Dendritic cell treated with granulocyte-macrophage colony-stimulating factor and Interleukin-4, amounts not matched to agents 40 ng/mL and 50 ng/mL, for 4 days (primary cell): Measurements from ENCODE around the gene LGR6.

ENCODE experiments used
- H3K27ac Mint-ChIP-seq: one replicate; pipeline ENCODE4 v1.8.0; 2022; ENCODE audit warnings: mild to moderate bottlenecking, mixed read lengths
- H3K27me3 Mint-ChIP-seq: one replicate; pipeline ENCODE4 v1.8.0; 2022; ENCODE audit warnings: mild to moderate bottlenecking, mixed read lengths
- H3K36me3 Mint-ChIP-seq: one replicate; pipeline ENCODE4 v1.8.0; 2022; ENCODE audit warnings: low read depth, mixed read lengths
- H3K4me1 Mint-ChIP-seq: one replicate; pipeline ENCODE4 v1.8.0; 2022; ENCODE audit warnings: low read depth, mixed read lengths
- H3K4me3 Mint-ChIP-seq: one replicate; pipeline ENCODE4 v1.8.0; 2022; ENCODE audit warnings: mild to moderate bottlenecking, moderate library complexity, mixed read lengths
- H3K9me3 Mint-ChIP-seq: one replicate; pipeline ENCODE4 v1.8.0; 2022; ENCODE audit warnings: mixed read lengths
- intact Hi-C: fragments of 100-400 bp; cut with micrococcal nuclease; formaldehyde crosslinking; loops from one replicate; pipeline ENCODE4 v1.15.0; 2022

The LGR6 gene

DNA sequence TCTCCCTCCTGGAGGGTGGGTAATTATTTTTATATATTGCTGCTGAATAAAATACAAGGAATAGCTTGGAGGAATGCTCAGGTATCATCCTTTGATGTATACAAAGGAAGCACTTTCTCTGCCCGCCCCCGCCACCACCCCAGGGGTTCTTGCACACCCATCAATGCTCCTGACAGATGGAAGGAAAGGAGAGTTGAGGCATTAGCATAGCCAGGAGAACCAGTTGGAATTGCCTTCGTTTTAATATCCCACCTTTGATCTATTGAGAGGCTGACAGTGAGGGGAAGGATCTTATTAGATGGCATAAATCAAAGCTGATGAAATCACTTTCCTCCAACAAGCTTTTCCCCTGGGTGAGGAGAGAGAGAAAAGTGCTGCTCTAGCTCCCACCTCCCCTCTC, 71.1 kb downstream of the LGR6 start:
- no peaks in the 10 kb centered on the region for H3K4me1 Mint-ChIP-seq
- no peak overlapping the region for H3K27ac Mint-ChIP-seq
- peaks cover 50% of the 10 kb centered on the region for H3K27me3 Mint-ChIP-seq
- no peaks in the 10 kb centered on the region for H3K36me3 Mint-ChIP-seq
- intact Hi-C loops: no loop called here
- H3K9me3 Mint-ChIP-seq: no peaks in the 10 kb centered on the region
- no peak overlapping the region for H3K4me3 Mint-ChIP-seq

DNA sequence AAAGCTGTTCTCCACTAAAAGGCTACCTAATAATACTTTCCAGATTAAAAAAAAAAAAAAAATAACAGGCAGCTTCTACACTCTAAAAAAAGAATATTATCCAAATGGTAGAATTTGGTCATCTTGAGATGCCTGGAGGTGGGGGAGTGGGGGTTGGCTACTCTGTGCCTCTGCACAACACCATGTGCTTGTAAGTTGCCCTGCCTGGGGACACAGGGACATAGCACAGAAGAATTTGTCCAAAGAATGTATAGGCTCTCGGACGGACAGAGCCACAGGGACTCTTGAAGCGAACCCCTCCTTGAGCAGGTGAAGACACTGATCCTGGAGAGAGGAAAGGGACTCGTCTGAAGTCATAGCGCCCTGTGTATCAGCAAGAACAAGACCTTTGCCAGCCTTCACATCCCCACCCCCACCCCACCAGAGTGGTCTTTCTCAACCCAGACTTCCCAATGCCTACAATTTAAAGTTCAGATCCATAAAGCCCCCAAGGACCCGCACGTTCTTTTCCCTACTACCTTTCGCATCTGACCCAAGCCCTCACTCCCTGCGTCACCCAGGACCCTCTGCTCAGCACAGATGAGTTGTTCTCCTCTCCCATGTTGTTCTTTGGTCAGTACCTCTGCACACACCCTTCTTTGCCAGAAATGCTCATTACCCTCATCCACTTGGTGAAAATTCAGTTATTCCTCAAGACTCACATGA, 72.6 kb downstream of the LGR6 start:
- no peak overlapping the region for H3K4me3 Mint-ChIP-seq
- no peak overlapping the region for H3K27ac Mint-ChIP-seq
- no peaks in the 10 kb centered on the region for H3K36me3 Mint-ChIP-seq
- H3K9me3 Mint-ChIP-seq: no peaks in the 10 kb centered on the region
- no peaks in the 10 kb centered on the region for H3K4me1 Mint-ChIP-seq
- intact Hi-C loops: no loop called here
- peaks cover 50% of the 10 kb centered on the region for H3K27me3 Mint-ChIP-seq

DNA sequence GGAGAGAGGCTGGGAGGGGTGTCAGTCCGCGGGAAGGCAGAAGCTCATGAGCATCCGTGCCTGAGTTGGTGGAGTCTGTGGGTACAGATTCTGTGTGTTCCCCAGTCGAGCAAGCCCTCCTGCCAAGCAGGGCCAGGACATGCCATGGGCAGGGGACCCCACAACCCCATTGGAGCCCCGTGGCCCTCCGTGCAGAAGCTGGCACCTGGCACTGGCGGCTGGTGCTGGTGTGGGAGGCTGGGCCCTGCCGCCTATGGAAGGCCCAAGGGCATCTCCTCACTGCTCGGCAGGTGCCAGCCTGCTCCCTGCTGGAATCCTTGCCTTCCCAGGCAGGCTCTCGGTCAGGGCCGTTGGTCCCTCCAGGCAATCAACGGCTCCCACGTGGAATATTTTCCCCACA, 74.4 kb downstream of the LGR6 start:
- Mint-ChIP-seq H3K4me1 (no peaks in the 10 kb centered on the region), H3K27ac (no peak overlapping the region), H3K9me3 (no peaks in the 10 kb centered on the region), H3K36me3 (no peaks in the 10 kb centered on the region), H3K27me3 (peaks cover 51% of the 10 kb centered on the region), H3K4me3 (no peak overlapping the region)
- intact Hi-C loops: no loop called here

DNA sequence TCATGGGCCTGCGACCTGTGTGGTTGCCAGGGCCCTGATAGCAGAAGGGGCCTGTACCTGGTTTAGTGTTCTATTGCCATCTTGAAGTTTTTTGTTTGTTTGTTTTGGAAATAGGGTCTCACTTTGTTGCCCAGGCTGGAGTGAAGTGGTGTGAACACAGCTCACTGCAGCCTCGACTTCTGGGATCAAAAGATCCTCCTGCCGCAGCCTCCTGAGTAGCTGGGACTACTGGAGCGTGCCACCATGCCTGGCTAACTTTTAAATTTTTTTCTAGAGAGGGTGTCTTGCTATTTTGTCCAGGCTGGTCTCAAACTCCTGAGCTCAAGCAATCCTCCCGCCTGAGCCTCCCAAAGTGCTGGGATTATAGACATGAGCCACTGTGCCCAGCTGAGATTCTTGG, 75.2 kb downstream of the LGR6 start:
- H3K27ac Mint-ChIP-seq: no peak overlapping the region
- peaks cover 45% of the 10 kb centered on the region for H3K27me3 Mint-ChIP-seq
- no peaks in the 10 kb centered on the region for H3K4me1 Mint-ChIP-seq
- no peaks in the 10 kb centered on the region for H3K36me3 Mint-ChIP-seq
- no peaks in the 10 kb centered on the region for H3K9me3 Mint-ChIP-seq
- intact Hi-C loops: no loop called here
- no peak overlapping the region for H3K4me3 Mint-ChIP-seq

DNA sequence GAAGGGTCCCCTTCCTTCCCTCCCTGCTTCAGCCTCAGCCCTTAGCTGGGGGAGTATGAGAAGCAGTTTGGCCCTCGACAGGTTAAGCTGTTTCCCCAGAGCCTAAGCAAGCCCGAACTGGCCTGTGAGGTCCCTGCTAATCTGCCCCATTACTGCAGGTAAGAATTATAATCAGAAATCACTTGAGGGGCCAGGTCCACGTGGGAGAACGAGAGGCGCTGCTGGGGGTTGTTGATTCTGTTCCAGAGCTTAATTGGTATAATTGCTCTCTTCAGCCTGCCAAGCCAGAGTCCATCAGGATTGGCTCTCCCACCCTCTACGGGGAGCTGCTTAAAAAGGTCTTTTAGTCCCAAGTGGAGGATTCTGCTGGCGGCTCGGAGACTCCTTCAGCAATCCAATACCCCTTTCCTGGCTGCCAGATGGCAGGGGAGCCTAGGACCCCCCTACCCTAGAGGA, 77.3 kb downstream of the LGR6 start:
- Mint-ChIP-seq H3K36me3 (no peaks in the 10 kb centered on the region), H3K4me1 (no peaks in the 10 kb centered on the region), H3K27me3 (peaks cover 29% of the 10 kb centered on the region), H3K4me3 (no peak overlapping the region), H3K9me3 (no peaks in the 10 kb centered on the region), H3K27ac (no peak overlapping the region)
- intact Hi-C loops: no loop called here

DNA sequence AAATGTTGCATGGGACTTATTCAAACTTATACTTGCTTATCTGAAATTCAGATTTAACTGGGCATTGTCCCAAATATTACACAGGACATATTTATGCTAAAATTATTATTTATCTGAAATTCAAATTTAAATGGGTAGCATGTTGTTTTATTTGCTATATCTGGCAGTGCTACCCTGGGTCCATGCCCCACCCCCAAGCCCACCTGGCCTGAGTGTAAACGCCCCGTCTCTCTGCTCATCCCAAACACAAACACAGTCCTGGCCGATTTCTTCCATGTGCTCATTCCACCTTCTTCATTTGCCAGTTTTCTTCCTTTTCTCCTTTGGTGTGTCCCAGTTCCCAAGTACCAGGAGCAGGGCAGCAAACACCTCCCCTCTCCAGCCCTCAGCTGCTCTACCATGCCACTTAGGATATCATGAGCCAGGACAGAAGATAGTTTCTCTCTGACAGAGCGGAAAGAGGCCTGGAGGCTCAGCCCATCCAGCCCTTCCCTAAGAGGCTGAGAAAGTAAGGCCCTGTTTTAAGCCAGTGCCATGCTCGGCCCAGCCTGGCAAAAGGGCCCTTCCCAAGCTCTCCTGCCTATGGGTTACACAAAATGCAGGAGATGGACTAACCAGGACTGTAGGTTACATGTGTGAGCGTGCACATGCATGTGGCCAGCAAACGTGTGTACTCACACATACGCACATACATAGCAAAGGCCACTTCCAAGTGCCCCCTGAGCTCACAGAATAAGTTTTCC, 78.7 kb downstream of the LGR6 start:
- Mint-ChIP-seq H3K4me3 (no peak overlapping the region), H3K27ac (no peak overlapping the region), H3K4me1 (no peaks in the 10 kb centered on the region), H3K36me3 (no peaks in the 10 kb centered on the region), H3K9me3 (no peaks in the 10 kb centered on the region), H3K27me3 (peaks cover 22% of the 10 kb centered on the region)
- intact Hi-C loops: no loop called here

DNA sequence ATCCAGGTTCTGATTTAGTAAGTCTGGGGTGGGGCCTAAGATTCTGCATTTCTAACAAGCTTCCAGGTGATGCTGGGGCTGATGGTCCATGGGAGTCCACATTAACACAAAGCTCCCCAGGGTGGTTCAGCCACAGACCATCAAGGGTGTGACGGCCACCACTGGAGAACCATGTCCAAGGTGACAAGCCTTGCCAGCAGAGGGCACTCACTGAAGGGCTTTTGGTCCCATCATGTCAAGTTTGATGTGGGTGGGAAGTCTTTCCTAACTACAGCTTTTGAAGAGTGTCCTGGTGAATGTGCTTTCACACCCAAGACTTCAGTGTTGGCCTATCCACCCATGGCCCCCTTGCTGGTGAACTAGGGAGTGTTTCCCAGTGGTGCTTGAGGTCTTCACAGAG, 81.0 kb downstream of the LGR6 start:
- Mint-ChIP-seq H3K9me3 (no peaks in the 10 kb centered on the region), H3K4me3 (no peak overlapping the region), H3K27me3 (peaks cover 18% of the 10 kb centered on the region), H3K4me1 (no peaks in the 10 kb centered on the region), H3K27ac (no peak overlapping the region), H3K36me3 (no peaks in the 10 kb centered on the region)
- intact Hi-C loops: loop anchor here (1.0 kb wide), 1 partner anchor 445 kb away; no protein-coding TSS in a partner anchor

DNA sequence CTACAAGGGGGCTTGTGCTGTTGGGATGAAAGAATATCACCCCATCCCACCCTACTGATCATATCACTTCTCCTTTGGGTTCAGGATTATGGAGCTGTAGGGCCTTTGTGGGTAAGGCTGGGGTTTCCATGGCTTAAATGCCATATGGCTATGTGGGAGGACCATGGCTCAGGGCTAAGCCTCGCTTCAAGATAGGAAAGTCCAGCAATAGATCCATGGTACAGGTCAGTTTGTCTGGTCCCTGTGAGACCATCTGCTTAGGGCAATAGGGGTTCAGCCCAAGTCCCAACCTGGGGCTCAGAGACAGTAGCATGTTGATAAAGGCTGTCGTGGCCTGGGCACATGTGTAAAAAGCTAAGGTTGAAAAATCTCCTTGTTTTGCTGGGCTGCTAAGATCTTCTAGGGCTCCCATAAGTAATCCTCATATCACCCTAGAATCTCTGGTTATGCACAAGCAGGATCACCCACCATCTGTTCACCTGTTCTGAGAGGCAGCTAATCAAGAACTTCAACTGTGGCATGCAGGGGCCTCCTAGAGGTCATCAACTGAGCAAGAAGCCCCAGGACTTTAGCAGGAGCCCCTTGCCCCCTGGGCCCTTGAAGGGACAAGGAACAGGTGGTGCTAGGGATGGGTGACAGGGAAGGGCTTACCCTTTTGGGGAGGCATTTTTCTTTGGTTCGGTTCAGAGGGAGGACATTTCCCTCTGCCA, 81.6 kb downstream of the LGR6 start:
- H3K4me1 Mint-ChIP-seq: no peaks in the 10 kb centered on the region
- no peaks in the 10 kb centered on the region for H3K9me3 Mint-ChIP-seq
- H3K36me3 Mint-ChIP-seq: no peaks in the 10 kb centered on the region
- no peak overlapping the region for H3K4me3 Mint-ChIP-seq
- no peak overlapping the region for H3K27ac Mint-ChIP-seq
- peaks cover 22% of the 10 kb centered on the region for H3K27me3 Mint-ChIP-seq
- intact Hi-C loops: no loop called here

DNA sequence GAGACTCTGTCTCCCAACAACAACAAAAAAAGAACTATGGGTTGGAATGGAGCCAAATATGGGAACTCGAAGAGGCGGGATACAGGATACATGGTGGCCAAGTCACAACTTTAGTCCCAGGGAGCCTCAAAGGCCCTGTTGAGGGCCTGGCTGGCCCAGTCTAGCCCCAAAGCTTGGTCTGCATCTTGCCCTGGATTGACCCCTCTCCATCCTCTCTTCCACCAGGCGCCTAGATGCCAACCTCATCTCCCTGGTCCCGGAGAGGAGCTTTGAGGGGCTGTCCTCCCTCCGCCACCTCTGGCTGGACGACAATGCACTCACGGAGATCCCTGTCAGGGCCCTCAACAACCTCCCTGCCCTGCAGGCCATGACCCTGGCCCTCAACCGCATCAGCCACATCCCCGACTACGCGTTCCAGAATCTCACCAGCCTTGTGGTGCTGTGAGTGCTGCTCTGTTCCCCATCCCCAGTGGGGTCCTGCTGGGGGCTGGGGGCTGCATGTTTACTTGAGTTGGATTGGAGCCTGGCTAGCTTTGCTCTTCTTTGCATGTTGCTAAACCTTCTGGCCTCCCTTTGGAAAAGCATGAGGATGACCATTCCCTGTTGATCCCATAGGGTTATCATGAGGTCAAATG, 82.6 kb downstream of the LGR6 start:
- Mint-ChIP-seq H3K4me1 (no peaks in the 10 kb centered on the region), H3K4me3 (no peak overlapping the region), H3K27me3 (peaks cover 23% of the 10 kb centered on the region), H3K36me3 (no peaks in the 10 kb centered on the region), H3K27ac (no peak overlapping the region), H3K9me3 (no peaks in the 10 kb centered on the region)
- intact Hi-C loops: no loop called here

DNA sequence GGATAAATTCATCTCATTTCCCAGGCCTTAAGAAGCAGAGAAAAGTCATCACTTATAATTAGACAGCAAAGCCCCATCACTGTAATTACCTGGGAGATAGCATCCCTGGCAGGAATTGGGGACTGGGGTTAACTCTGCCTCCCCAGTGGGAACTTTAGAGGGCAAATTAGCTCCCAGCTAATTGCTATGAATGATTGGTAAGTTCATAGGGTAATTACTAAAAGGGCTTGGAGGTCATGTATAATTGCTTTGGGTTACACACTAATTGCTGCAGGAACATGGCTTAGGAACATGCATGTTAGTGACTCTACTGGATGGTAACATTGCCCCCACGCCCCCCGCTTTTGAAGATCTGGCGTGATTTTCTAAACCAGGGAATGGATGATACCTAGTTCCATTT, 83.3 kb downstream of the LGR6 start:
- intact Hi-C loops: no loop called here
- Mint-ChIP-seq H3K4me3 (no peak overlapping the region), H3K9me3 (no peaks in the 10 kb centered on the region), H3K36me3 (no peaks in the 10 kb centered on the region), H3K27me3 (peaks cover 27% of the 10 kb centered on the region), H3K4me1 (no peaks in the 10 kb centered on the region), H3K27ac (no peak overlapping the region)

DNA sequence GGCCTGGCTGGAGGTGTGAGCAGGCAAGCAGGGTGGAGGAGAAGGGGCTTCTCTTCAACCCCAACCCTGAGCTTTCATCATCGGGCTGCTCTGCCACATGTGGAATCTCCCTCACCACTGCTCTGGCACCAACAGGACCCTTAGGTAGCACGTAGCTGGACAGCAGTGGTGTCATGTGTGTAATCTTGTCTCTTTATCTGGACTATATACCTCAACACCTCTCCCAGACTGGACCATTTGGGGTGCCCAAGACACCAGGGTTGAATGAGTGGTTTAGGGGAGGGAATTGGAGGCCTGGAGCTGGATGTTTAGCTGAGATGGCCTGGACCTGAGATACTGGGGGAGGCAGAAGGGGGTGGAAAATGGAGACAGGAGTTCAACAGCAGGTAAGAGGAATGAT, 85.2 kb downstream of the LGR6 start:
- H3K27ac Mint-ChIP-seq: no peak overlapping the region
- intact Hi-C loops: no loop called here
- H3K4me3 Mint-ChIP-seq: no peak overlapping the region

DNA sequence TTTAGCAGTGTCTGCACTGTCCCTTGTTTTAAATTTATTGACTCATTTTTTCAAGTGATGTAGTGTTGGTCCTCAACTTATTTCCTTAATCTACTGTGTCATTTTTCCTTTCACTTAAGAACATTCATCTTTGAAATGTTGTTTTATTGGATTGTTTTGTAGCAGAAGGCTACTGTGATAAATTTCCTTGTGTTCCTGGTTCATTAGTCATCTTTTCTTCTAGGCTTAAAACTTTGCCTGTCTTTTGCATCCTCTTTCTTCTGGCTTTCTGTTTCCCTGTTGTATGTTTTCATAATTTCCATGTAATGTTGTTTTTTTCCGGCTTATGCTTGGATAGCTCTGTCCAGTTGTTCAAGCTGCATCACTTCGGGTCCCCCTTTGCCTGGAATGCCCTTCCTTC, 86.2 kb downstream of the LGR6 start:
- Mint-ChIP-seq H3K4me1 (no peaks in the 10 kb centered on the region), H3K27me3 (peaks cover 39% of the 10 kb centered on the region), H3K36me3 (no peaks in the 10 kb centered on the region), H3K4me3 (no peak overlapping the region), H3K27ac (no peak overlapping the region), H3K9me3 (no peaks in the 10 kb centered on the region)
- intact Hi-C loops: no loop called here

More for the DNA sequence above, 85.2 kb downstream of the LGR6 start:
- Mint-ChIP-seq H3K9me3 (no peaks in the 10 kb centered on the region), H3K4me1 (no peaks in the 10 kb centered on the region), H3K27me3 (peaks cover 35% of the 10 kb centered on the region), H3K36me3 (no peaks in the 10 kb centered on the region)

DNA sequence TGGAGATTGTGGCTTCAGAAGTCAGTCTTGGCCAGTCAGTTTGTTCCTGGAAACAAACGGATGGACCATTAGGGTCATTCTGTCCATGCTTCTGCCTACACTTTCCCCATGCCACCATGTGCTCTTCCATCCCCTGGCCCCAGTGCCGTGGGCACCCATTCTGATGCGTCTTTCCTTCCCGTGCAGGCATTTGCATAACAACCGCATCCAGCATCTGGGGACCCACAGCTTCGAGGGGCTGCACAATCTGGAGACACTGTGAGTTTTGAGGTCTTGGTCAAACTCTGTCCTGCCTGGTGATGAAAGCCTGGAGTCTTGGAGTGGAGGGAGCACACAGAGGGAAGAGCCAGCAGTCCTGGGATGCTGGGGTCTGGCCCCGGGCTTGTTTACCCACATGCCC, 87.0 kb downstream of the LGR6 start:
- Mint-ChIP-seq H3K36me3 (no peaks in the 10 kb centered on the region), H3K4me1 (no peaks in the 10 kb centered on the region), H3K27ac (no peak overlapping the region), H3K27me3 (peaks cover 38% of the 10 kb centered on the region), H3K9me3 (no peaks in the 10 kb centered on the region), H3K4me3 (no peak overlapping the region)
- intact Hi-C loops: no loop called here
